Lower leg skin (tissue), 4 donors: ENCODE data around the gene POU4F1. TPM values are rescaled to one million over a fixed set of nuclear protein-coding genes. Genes with fewer than 3 reads are reported as not detected.

ENCODE experiments used
- DNase-seq, 2 donors: peaks; one replicate each; pipeline ENCODE4 v3.0.0-alpha.2; 2019; ENCODE audit warnings: low spot score in 2 of 2
- H3K4me3 ChIP-seq: fragments of 200-600 bp; sonication (generic); 2 replicates; pipeline ENCODE4 v1.5.1; 2017; ENCODE audit warnings: mild to moderate bottlenecking, low read depth; ENCODE audit not compliant: poor library complexity, severe bottlenecking
- CTCF ChIP-seq, 3 donors: fragments of 450-650 bp; IDR thresholded peaks; one replicate each; pipeline ENCODE4 v1.5.1; 2016; ENCODE audit warnings: antibody characterized with exemption in 3 of 3, mild to moderate bottlenecking in 3 of 3, moderate library complexity in 2 of 3
- POLR2A ChIP-seq, 2 donors: fragments of 450-650 bp; IDR thresholded peaks; one replicate each; pipeline ENCODE4 v1.6.1; 2016 to 2017; ENCODE audit warnings: antibody characterized with exemption in 2 of 2, mild to moderate bottlenecking in 1 of 2, moderate library complexity in 1 of 2
- WGBS, 2 donors: methylation state at CpG; one replicate each; pipeline ENCODE4 v1.1.5; 2018; 5-methylcytosine and 5-hydroxymethylcytosine counted together
- intact Hi-C: fragments of 100-400 bp; cut with DNase I; formaldehyde crosslinking; loops from one replicate; pipeline ENCODE4 v1.15.0; 2023; ENCODE audit warnings: low total_unique reads
- total RNA-seq, 4 donors: library from RNA; depleted of rRNA; stranded (reverse); fragments of >200 nt; gene quantifications; one replicate each; pipeline ENCODE4 v1.1.0, GENCODE V29; 2016

The POU4F1 gene
- total RNA-seq, 4 donors from 2014 or later: 0.10 to 0.13 TPM; not detected in 2

- WGBS, 2 donors: 85 to 87% methylated on average over 4 of the region's 4 CpGs
- H3K4me3 ChIP-seq: no peak overlapping the region
- TF ChIP-seq CTCF (IDR thresholded peaks at IDR 0.05) (no peak), POLR2A (IDR thresholded peaks at IDR 0.05) (no peak)
- no peak for DNase-seq
- intact Hi-C loops: no loop called here
These were observed 34.9 kb upstream of the POU4F1 start for GRCh38 chr13:78638216-78638615.

GRCh38 chr13:78636495-78636894 lies 33.1 kb upstream of the POU4F1 start:
- H3K4me3 ChIP-seq: no peak overlapping the region
- TF ChIP-seq POLR2A (IDR thresholded peaks at IDR 0.05) (no peak), CTCF (IDR thresholded peaks at IDR 0.05) (no peak)
- intact Hi-C loops: no loop called here
- DNase-seq: no peak

- H3K4me3 ChIP-seq: no peak overlapping the region
- no peak for DNase-seq
- intact Hi-C loops: no loop called here
- WGBS, 2 donors: 89 to 92% methylated on average over 4 of the region's 4 CpGs
- TF ChIP-seq POLR2A (IDR thresholded peaks at IDR 0.05) (no peak), CTCF (IDR thresholded peaks at IDR 0.05) (no peak)
These were observed 29.6 kb upstream of the POU4F1 start for GRCh38 chr13:78632996-78633395.

GRCh38 chr13:78631077-78631476 lies 27.7 kb upstream of the POU4F1 start:
- no peak for DNase-seq
- TF ChIP-seq POLR2A (IDR thresholded peaks at IDR 0.05) (no peak), CTCF (IDR thresholded peaks at IDR 0.05) (no peak)
- H3K4me3 ChIP-seq: no peak overlapping the region
- WGBS, 2 donors: 89 to 95% methylated on average over 1 of the region's 1 CpG
- intact Hi-C loops: no loop called here

- DNase-seq: no peak
- WGBS, 2 donors: 91 to 93% methylated on average over 1 of the region's 1 CpG
- no peak for TF ChIP-seq CTCF (IDR thresholded peaks at IDR 0.05)
- no peak for TF ChIP-seq POLR2A (IDR thresholded peaks at IDR 0.05)
- no peak overlapping the region for H3K4me3 ChIP-seq
- intact Hi-C loops: no loop called here
These were observed 27.2 kb upstream of the POU4F1 start for GRCh38 chr13:78630511-78630910.

GRCh38 chr13:78625384-78625783 lies 22.0 kb upstream of the POU4F1 start:
- no peak overlapping the region for H3K4me3 ChIP-seq
- DNase-seq: no peak
- TF ChIP-seq POLR2A (IDR thresholded peaks at IDR 0.05): no peak
- no peak for TF ChIP-seq CTCF (IDR thresholded peaks at IDR 0.05)
- intact Hi-C loops: no loop called here
- WGBS, 2 donors: 96 to 99% methylated on average over 2 of the region's 2 CpGs
